Measurements from ENCODE around the gene NKAIN2.
"Not testable (repeated sequence)": the region's sequence is repeated elsewhere in the genome, so short reads cannot be mapped to it uniquely, and the experiment has no call there.

Gene NKAIN2

GRCh38 chr6:123966618-123967017 lies 163.0 kb downstream of the NKAIN2 start:
- DNase-seq (ENCODE audit: low spot score): no peak

DNA sequence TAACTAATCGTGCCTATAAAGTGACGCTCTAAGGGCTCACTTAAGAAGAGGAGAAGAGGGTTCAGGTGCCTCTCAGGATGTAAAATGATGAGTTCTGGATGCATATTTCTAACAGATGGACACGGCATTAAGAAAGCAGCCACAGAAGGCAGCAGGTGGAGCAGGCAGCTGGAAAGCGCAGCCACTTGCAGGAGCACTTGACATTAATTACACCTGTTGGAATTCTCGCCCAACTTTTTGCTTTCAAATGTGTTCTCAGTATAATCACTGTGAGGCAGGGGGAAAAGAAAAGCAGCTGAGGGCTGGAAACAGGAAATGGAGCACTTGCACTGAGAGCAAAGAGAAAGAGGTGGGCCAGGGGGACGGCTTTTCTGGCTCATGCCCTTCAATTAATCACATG lies 164.2 kb downstream of the NKAIN2 start:
- no peak for DNase-seq (ENCODE audit: low spot score)

DNA sequence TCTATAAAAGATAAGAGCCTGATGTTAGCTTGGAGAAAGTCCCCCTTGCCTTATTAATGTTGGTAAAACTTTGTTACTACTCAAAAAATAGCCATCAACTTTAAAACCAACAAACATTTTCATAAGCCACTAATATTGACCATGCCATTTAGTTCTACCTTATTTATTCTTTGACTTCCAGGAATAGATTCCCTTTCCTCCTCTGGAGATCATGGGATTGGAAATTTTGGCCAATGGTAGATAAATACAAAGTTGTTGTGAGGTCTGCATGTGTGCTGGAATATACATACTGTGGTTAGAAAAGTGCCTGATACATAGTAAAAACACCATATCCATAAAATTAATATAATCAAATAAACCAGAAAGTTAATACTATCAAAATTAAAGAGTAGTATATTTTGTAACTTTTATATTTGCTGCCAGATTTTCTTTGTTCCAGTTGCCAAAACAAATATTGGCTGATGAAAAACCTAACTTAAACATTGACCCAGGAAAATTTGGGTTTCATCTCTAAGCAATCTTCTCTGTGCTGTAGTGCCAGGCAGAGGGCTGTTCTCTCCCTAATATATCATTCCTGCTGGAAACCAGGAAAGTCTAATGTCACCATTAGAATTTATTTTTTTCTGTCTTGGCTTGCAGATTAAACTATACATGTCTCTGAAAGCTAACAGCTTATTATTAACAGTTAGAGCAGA lies 169.1 kb downstream of the NKAIN2 start:
- no peak for DNase-seq (ENCODE audit: low spot score)

GRCh38 chr6:123980311-123980710 lies 176.6 kb downstream of the NKAIN2 start:
- no peak for DNase-seq (ENCODE audit: low spot score)

- DNase-seq (ENCODE audit: low spot score): no peak
Measured at GRCh38 chr6:123986938-123987337, 183.3 kb downstream of the NKAIN2 start.

GRCh38 chr6:123989918-123990317 lies 186.3 kb downstream of the NKAIN2 start:
- not testable (repeated sequence) for DNase-seq (ENCODE audit: low spot score)

GRCh38 chr6:123990376-123990775 lies 186.7 kb downstream of the NKAIN2 start:
- DNase-seq (ENCODE audit: low spot score): no peak

- DNase-seq (ENCODE audit: low spot score): no peak
Measured at GRCh38 chr6:123994168-123994567, 190.5 kb downstream of the NKAIN2 start.

DNA sequence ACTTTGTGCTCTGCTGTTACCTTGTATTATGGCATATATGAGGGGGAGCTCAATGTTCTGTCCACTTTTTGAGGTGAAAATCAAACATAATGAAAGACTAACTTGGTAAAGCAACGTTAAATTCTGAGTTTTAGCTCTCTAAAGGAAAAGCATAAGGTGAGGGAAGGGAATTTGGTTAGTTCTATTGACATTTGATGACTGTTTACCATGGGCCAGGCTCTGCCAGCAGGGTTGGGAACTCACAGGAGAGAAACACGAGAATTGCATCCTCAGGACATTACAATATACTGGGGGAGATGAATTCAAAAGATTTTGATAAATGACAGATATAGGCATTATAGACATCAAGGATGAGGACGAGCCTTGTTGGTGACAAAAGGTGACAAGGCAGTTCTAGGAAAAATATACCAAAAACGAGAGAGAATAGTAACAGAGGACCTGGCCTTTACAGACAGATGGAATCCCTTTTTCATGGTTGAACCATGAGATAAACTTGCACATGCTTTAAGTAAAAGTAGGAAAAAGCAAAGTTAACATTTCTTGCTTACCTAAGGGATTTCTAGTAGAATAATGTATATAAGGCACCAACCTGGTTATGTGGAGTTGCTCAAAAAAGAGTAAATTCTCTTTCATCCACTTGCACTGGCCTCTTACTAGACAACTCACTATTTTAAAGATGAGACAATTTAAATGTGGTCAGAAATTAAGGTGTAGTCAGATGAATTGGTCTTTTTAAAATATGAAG lies 191.4 kb downstream of the NKAIN2 start:
- no peak for DNase-seq (ENCODE audit: low spot score)

DNA sequence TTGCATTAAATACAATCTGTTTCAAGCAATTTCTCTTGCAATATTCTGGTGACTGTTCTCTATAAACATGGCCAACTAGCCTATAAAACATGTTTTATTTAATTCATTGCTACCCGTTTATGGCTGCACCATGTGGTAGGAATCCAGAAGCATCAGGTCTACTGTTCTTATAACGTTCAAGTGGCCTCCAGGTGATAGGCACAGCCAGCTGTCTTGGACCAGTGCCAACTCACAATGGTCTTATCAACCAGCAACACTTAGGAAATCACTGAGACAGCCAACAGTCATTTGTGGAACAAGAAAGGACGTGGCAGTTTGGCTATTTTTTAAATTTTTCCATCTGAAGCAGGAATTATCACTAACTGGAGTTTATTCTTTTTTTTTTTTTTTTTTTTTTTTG lies 193.6 kb downstream of the NKAIN2 start:
- DNase-seq (ENCODE audit: low spot score): no peak

GRCh38 chr6:124002377-124003081 lies 198.9 kb downstream of the NKAIN2 start:
- DNase-seq (ENCODE audit: low spot score): no peak

GRCh38 chr6:124007266-124007665 lies 203.6 kb downstream of the NKAIN2 start:
- DNase-seq (ENCODE audit: low spot score): no peak

GRCh38 chr6:124008000-124008987 lies 204.6 kb downstream of the NKAIN2 start:
- no peak for DNase-seq (ENCODE audit: low spot score)

DNA sequence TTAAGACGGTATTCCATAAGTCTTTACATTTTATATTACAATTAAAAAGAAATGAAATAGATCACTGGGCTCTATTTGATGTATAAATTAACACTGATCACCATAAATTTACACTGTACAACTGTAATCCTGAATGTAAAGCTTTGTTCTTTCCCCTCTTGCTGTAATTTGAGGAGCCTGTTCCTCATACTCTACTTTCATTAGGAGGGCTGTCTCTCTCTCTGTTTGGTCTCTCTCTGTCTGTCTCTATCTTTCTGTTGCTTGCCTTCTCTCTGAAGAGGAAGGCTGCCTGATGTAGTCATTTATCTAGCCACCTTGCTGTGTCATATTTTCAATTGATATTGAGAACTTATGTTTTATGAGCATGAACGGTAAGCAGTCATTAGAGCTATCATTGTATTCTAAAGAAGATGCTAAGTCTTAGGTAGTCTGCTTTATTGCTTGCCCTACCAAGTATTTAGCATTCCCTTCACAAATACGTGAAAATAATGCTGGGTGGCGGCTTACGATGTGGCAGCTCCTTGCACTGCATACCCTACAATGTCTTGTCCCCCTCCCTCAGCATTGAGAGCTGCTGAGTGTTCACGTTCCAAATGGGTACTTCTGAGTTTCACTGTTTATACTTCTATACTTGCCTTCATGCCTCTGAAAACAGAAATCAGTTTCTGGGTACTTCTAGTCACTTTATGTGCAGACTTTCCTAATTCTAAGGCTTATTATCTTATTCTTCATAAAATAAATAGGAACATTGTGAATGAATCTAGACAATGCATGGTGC lies 205.5 kb downstream of the NKAIN2 start:
- DNase-seq (ENCODE audit: low spot score): no peak

- no peak for DNase-seq (ENCODE audit: low spot score)
Measured at GRCh38 chr6:124010574-124010973, 206.9 kb downstream of the NKAIN2 start.

GRCh38 chr6:124011180-124011579 lies 207.5 kb downstream of the NKAIN2 start:
- no peak for DNase-seq (ENCODE audit: low spot score)

GRCh38 chr6:124022051-124022450 lies 218.4 kb downstream of the NKAIN2 start:
- not testable (repeated sequence) for DNase-seq (ENCODE audit: low spot score)

GRCh38 chr6:124022641-124023040 lies 219.0 kb downstream of the NKAIN2 start:
- no peak for DNase-seq (ENCODE audit: low spot score)

DNA sequence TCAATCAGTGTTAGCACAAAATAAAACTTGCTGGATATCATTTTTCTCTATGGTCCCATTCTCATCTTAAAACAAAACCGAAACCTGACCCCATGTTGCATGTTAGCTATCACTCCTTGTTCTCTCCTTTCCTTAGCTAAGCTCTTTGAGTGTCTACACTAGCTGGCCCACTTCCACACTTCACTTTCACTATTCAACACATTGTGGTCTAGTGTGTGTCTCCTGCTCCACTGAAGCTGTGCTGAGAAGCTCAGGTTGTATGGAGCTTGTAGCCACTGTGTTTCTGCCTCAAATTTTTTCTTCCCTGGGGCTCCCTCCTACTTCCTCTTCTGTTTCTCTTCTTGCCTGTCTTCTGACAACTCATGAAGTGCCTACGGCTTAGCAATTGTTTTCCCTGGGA lies 223.0 kb downstream of the NKAIN2 start:
- no peak for DNase-seq (ENCODE audit: low spot score)

DNA sequence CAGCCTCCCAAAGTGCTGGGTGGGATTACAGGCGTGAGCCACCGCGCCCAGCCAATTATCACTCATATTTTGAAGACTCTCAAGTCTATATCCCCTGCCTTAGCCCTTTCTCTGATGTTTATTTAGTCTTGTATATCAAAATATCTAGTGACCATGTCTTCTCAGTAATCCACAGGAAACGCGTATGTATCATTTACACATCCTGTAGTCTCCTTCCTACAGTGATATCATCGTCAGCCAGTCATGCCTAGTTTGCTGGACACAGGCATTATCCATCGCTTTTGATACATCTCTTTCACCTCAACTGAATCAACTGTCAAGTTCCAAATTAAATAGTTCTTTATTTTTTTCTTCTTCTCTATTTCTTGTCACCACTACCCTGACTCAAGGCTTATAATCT lies 223.7 kb downstream of the NKAIN2 start:
- no peak for DNase-seq (ENCODE audit: low spot score)

- DNase-seq (ENCODE audit: low spot score): no peak
Measured at GRCh38 chr6:124028117-124028516, 224.5 kb downstream of the NKAIN2 start.

Data from GM03348 (cell line).